ENCODE measurements around the gene PSD4.

PSD4 gene

GRCh38 chr2:113136828-113137775 lies 36.7 kb upstream of the PSD4 start:
- Mint-ChIP-seq H3K36me3 (ENCODE audit: low read depth) (no peaks in the 10 kb centered on the region), H3K4me1 (ENCODE audit: low read depth) (peaks cover 35% of the 10 kb centered on the region), H3K4me3 (no peak overlapping the region), H3K27ac (no peak overlapping the region), H3K27me3 (no peaks in the 10 kb centered on the region), H3K9me3 (no peaks in the 10 kb centered on the region)
- DNase-seq = peak; percentile 48

- Mint-ChIP-seq H3K4me1 (ENCODE audit: low read depth) (peaks cover 35% of the 10 kb centered on the region), H3K27ac (no peak overlapping the region), H3K4me3 (no peak overlapping the region), H3K27me3 (no peaks in the 10 kb centered on the region), H3K36me3 (ENCODE audit: low read depth) (no peaks in the 10 kb centered on the region), H3K9me3 (no peaks in the 10 kb centered on the region)
- DNase-seq = no peak
Measured at GRCh38 chr2:113137827-113138226, 35.9 kb upstream of the PSD4 start.

GRCh38 chr2:113138428-113139322 lies 35.1 kb upstream of the PSD4 start:
- Mint-ChIP-seq H3K4me1 (ENCODE audit: low read depth) (peaks cover 32% of the 10 kb centered on the region), H3K9me3 (no peaks in the 10 kb centered on the region), H3K4me3 (peak overlapping the region; percentile 12), H3K36me3 (ENCODE audit: low read depth) (no peaks in the 10 kb centered on the region), H3K27ac (peak overlapping the region; percentile 68), H3K27me3 (no peaks in the 10 kb centered on the region)
- DNase-seq = peak; percentile 55

GRCh38 chr2:113141451-113141850 lies 32.3 kb upstream of the PSD4 start:
- Mint-ChIP-seq H3K36me3 (ENCODE audit: low read depth) (no peaks in the 10 kb centered on the region), H3K4me1 (ENCODE audit: low read depth) (peaks cover 28% of the 10 kb centered on the region), H3K27me3 (no peaks in the 10 kb centered on the region), H3K4me3 (no peak overlapping the region), H3K27ac (no peak overlapping the region), H3K9me3 (no peaks in the 10 kb centered on the region)
- no peak for DNase-seq

- Mint-ChIP-seq H3K9me3 (no peaks in the 10 kb centered on the region), H3K4me3 (no peak overlapping the region), H3K27me3 (no peaks in the 10 kb centered on the region), H3K36me3 (ENCODE audit: low read depth) (no peaks in the 10 kb centered on the region), H3K4me1 (ENCODE audit: low read depth) (peaks cover 22% of the 10 kb centered on the region), H3K27ac (no peak overlapping the region)
- DNase-seq = no peak
Measured at GRCh38 chr2:113142290-113142689, 31.5 kb upstream of the PSD4 start.

- H3K36me3 Mint-ChIP-seq (ENCODE audit: low read depth) = no peaks in the 10 kb centered on the region
- H3K4me1 Mint-ChIP-seq (ENCODE audit: low read depth) = peaks cover 2% of the 10 kb centered on the region
- no peak for DNase-seq
- no peak overlapping the region for H3K4me3 Mint-ChIP-seq
- no peaks in the 10 kb centered on the region for H3K9me3 Mint-ChIP-seq
- no peak overlapping the region for H3K27ac Mint-ChIP-seq
- no peaks in the 10 kb centered on the region for H3K27me3 Mint-ChIP-seq
Measured at GRCh38 chr2:113144259-113144658, 29.5 kb upstream of the PSD4 start.

GRCh38 chr2:113148606-113149552 lies 24.9 kb upstream of the PSD4 start:
- no peaks in the 10 kb centered on the region for H3K9me3 Mint-ChIP-seq
- H3K36me3 Mint-ChIP-seq (ENCODE audit: low read depth) = no peaks in the 10 kb centered on the region
- no peak overlapping the region for H3K27ac Mint-ChIP-seq
- no peaks in the 10 kb centered on the region for H3K4me1 Mint-ChIP-seq (ENCODE audit: low read depth)
- DNase-seq = no peak
- no peak overlapping the region for H3K4me3 Mint-ChIP-seq
- no peaks in the 10 kb centered on the region for H3K27me3 Mint-ChIP-seq

- DNase-seq = no peak
- Mint-ChIP-seq H3K27me3 (no peaks in the 10 kb centered on the region), H3K4me3 (no peak overlapping the region), H3K4me1 (ENCODE audit: low read depth) (no peaks in the 10 kb centered on the region), H3K27ac (no peak overlapping the region), H3K9me3 (no peaks in the 10 kb centered on the region), H3K36me3 (ENCODE audit: low read depth) (no peaks in the 10 kb centered on the region)
Measured at GRCh38 chr2:113149553-113150257, 24.1 kb upstream of the PSD4 start.

GRCh38 chr2:113150258-113150601 lies 23.5 kb upstream of the PSD4 start:
- Mint-ChIP-seq H3K27ac (no peak overlapping the region), H3K4me3 (no peak overlapping the region), H3K9me3 (no peaks in the 10 kb centered on the region), H3K36me3 (ENCODE audit: low read depth) (no peaks in the 10 kb centered on the region), H3K27me3 (no peaks in the 10 kb centered on the region), H3K4me1 (ENCODE audit: low read depth) (no peaks in the 10 kb centered on the region)
- DNase-seq = no peak

- H3K4me3 Mint-ChIP-seq = no peak overlapping the region
- H3K27me3 Mint-ChIP-seq = no peaks in the 10 kb centered on the region
- DNase-seq = no peak
- peaks cover 2% of the 10 kb centered on the region for H3K36me3 Mint-ChIP-seq (ENCODE audit: low read depth)
- H3K9me3 Mint-ChIP-seq = no peaks in the 10 kb centered on the region
- no peak overlapping the region for H3K27ac Mint-ChIP-seq
- peaks cover 25% of the 10 kb centered on the region for H3K4me1 Mint-ChIP-seq (ENCODE audit: low read depth)
Measured at GRCh38 chr2:113155331-113155730, 18.4 kb upstream of the PSD4 start.

- no peaks in the 10 kb centered on the region for H3K27me3 Mint-ChIP-seq
- DNase-seq = no peak
- H3K27ac Mint-ChIP-seq = peak overlapping the region; percentile 83
- H3K4me1 Mint-ChIP-seq (ENCODE audit: low read depth) = peaks cover 25% of the 10 kb centered on the region
- peak overlapping the region; percentile 75 for H3K4me3 Mint-ChIP-seq
- no peaks in the 10 kb centered on the region for H3K9me3 Mint-ChIP-seq
- H3K36me3 Mint-ChIP-seq (ENCODE audit: low read depth) = peaks cover 2% of the 10 kb centered on the region
Measured at GRCh38 chr2:113156278-113157117, 17.3 kb upstream of the PSD4 start.

GRCh38 chr2:113157118-113157896 lies 16.5 kb upstream of the PSD4 start:
- Mint-ChIP-seq H3K4me3 (peak overlapping the region; percentile 84), H3K36me3 (ENCODE audit: low read depth) (peaks cover 2% of the 10 kb centered on the region), H3K27me3 (no peaks in the 10 kb centered on the region), H3K9me3 (no peaks in the 10 kb centered on the region), H3K27ac (peak overlapping the region; percentile 92), H3K4me1 (ENCODE audit: low read depth) (peaks cover 26% of the 10 kb centered on the region)
- peak; percentile 74 for DNase-seq
